HL-60 (cell line): Measurements from ENCODE around the gene CNOT10.

Experiments
- DNase-seq, 2 experiments: peaks; one replicate each; pipeline ENCODE4 v3.0.0-alpha.2; 2010 to 2020; ENCODE audit warnings: low read depth in 1 of 2, low spot score in 1 of 2
- H3K27ac ChIP-seq: fragments of 250-450 bp; sonication (Bioruptor Pico); replicated peaks from 2 replicates; pipeline ENCODE4 v1.5.1; 2020; ENCODE audit warnings: mild to moderate bottlenecking, moderate library complexity
- H3K27me3 ChIP-seq: fragments of 250-450 bp; sonication (Bioruptor Pico); 2 replicates; pipeline ENCODE4 v1.5.1; 2021; ENCODE audit warnings: mild to moderate bottlenecking, moderate library complexity; ENCODE audit not compliant: insufficient read depth, poor library complexity, severe bottlenecking
- H3K4me3 ChIP-seq: replicated peaks from 2 replicates; pipeline ENCODE4 v1.5.1; 2011; ENCODE audit warnings: mild to moderate bottlenecking, control low read depth, low read length; ENCODE audit not compliant: insufficient read depth
- GABPA ChIP-seq: IDR thresholded peaks from 2 replicates; pipeline ENCODE4 v1.6.1; 2012; ENCODE audit warnings: low read depth
- POLR2AphosphoS5 ChIP-seq: IDR thresholded peaks from 2 replicates; pipeline ENCODE4 v1.6.1; 2012; ENCODE audit warnings: low read depth
- SPI1 ChIP-seq: IDR thresholded peaks from 2 replicates; pipeline ENCODE4 v1.6.1; 2012; ENCODE audit warnings: low read depth, mild to moderate bottlenecking, borderline replicate concordance
- TF ChIP-seq, protein P1 (sequence below): IDR thresholded peaks from one replicate; pipeline ENCODE4 v1.5.1; 2011; ENCODE audit warnings: low read length, control low read depth, inconsistent platforms; ENCODE audit not compliant: insufficient read depth
- TF ChIP-seq, protein P2 (sequence below): IDR thresholded peaks from 2 replicates; pipeline ENCODE4 v1.6.1; 2012; ENCODE audit warnings: low read depth; ENCODE audit not compliant: insufficient replicate concordance

Gene CNOT10

GRCh38 chr3:32703491-32703972, 18.5 kb downstream of the CNOT10 start:
- Histone ChIP-seq H3K4me3 (no peak overlapping the region), H3K27ac (no peak overlapping the region), H3K27me3 (no peaks in the 10 kb centered on the region)
- TF ChIP-seq, protein P1, sequence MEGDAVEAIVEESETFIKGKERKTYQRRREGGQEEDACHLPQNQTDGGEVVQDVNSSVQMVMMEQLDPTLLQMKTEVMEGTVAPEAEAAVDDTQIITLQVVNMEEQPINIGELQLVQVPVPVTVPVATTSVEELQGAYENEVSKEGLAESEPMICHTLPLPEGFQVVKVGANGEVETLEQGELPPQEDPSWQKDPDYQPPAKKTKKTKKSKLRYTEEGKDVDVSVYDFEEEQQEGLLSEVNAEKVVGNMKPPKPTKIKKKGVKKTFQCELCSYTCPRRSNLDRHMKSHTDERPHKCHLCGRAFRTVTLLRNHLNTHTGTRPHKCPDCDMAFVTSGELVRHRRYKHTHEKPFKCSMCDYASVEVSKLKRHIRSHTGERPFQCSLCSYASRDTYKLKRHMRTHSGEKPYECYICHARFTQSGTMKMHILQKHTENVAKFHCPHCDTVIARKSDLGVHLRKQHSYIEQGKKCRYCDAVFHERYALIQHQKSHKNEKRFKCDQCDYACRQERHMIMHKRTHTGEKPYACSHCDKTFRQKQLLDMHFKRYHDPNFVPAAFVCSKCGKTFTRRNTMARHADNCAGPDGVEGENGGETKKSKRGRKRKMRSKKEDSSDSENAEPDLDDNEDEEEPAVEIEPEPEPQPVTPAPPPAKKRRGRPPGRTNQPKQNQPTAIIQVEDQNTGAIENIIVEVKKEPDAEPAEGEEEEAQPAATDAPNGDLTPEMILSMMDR, result no peak
- TF ChIP-seq, protein P2, sequence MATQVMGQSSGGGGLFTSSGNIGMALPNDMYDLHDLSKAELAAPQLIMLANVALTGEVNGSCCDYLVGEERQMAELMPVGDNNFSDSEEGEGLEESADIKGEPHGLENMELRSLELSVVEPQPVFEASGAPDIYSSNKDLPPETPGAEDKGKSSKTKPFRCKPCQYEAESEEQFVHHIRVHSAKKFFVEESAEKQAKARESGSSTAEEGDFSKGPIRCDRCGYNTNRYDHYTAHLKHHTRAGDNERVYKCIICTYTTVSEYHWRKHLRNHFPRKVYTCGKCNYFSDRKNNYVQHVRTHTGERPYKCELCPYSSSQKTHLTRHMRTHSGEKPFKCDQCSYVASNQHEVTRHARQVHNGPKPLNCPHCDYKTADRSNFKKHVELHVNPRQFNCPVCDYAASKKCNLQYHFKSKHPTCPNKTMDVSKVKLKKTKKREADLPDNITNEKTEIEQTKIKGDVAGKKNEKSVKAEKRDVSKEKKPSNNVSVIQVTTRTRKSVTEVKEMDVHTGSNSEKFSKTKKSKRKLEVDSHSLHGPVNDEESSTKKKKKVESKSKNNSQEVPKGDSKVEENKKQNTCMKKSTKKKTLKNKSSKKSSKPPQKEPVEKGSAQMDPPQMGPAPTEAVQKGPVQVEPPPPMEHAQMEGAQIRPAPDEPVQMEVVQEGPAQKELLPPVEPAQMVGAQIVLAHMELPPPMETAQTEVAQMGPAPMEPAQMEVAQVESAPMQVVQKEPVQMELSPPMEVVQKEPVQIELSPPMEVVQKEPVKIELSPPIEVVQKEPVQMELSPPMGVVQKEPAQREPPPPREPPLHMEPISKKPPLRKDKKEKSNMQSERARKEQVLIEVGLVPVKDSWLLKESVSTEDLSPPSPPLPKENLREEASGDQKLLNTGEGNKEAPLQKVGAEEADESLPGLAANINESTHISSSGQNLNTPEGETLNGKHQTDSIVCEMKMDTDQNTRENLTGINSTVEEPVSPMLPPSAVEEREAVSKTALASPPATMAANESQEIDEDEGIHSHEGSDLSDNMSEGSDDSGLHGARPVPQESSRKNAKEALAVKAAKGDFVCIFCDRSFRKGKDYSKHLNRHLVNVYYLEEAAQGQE, result no peak
- no peak for TF ChIP-seq SPI1
- TF ChIP-seq GABPA, result no peak
- DNase-seq, result no peak

GRCh38 chr3:32705232-32705631, 20.2 kb downstream of the CNOT10 start:
- TF ChIP-seq GABPA (no peak), SPI1 (no peak), POLR2AphosphoS5 (no peak)
- TF ChIP-seq, protein P2, result no peak
- TF ChIP-seq, protein P1, result no peak
- Histone ChIP-seq H3K27me3 (no peaks in the 10 kb centered on the region), H3K4me3 (no peak overlapping the region), H3K27ac (no peak overlapping the region)
- DNase-seq, result no peak

DNA sequence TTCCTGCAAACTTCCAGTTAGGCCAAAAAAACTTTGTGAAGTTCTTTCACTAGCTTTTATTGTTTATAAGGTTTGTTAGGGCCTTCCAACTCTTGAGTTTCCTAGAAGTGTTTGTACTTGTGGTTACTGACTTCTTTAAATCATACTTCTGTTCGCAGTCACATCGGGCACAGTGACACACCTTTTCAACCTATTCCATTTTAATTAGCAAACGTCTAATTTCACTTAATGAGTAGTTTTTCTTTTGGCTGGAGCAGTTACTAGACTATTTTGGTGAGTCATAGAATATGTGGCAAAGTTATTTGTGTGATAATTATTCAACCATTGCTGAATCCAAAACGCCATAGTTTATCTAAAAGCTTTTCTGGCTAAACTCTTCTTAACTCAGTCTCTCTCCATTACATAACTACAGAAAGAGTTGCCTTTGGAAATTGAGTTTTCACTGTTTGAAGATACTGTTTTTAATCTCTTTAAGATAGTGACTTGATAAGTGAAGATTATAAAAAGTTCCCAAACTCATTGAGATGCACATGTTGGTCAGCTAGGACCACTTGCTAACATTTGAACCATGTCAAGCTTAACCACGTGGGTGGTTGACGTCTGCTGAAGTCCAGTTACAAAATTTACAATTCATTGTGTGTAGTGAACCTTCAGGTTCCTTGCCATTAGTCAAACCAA, 21.5 kb downstream of the CNOT10 start:
- no peak for DNase-seq
- Histone ChIP-seq H3K27ac (no peak overlapping the region), H3K27me3 (no peaks in the 10 kb centered on the region), H3K4me3 (no peak overlapping the region)
- no peak for TF ChIP-seq POLR2AphosphoS5

DNA sequence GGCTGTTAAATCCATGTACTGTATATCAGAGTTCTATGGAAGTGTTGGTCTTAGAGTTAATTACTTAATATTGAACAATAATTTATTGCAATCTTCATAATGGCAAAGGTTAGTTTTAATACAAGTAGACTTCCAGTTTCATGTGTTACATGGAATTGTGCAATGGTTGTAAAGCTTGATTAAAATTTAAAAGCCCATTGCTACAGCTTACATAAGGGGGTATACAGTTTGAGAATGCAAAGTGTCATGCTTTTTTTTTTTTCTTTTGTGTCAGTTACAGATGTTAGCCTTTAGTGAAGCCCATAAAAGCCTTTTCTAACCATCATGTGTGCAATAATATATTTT, 22.0 kb downstream of the CNOT10 start:
- H3K4me3 ChIP-seq, result no peak overlapping the region
- H3K27me3 ChIP-seq, result no peaks in the 10 kb centered on the region
- no peak overlapping the region for H3K27ac ChIP-seq
- TF ChIP-seq, protein P2, result no peak
- TF ChIP-seq POLR2AphosphoS5 (no peak), SPI1 (no peak)
- TF ChIP-seq, protein P1, result no peak
- no peak for DNase-seq
